ENCODE data around the gene FRMD4A.

- TF ChIP-seq CTCF (conservative IDR thresholded peaks at IDR 0.05 in 1 of 2, IDR thresholded peaks at IDR 0.05 in 1 of 2; ENCODE audit: extremely low read depth in 1 of 2, insufficient read depth in 1 of 2, low read depth in 1 of 2, low read length in 2 of 2): no peak
- no peak for TF ChIP-seq EZH2 (IDR thresholded peaks at IDR 0.05; ENCODE audit: borderline replicate concordance, low read length)
These were observed 687.7 kb downstream of the FRMD4A start for GRCh38 chr10:13643016-13643415.
